Breast epithelium (tissue), 3 donors: ENCODE measurements around the gene TTC22.

Experiments
- POLR2A ChIP-seq: fragments of 450-650 bp; IDR thresholded peaks from one replicate; pipeline ENCODE4 v1.6.1; 2016; ENCODE audit warnings: antibody characterized with exemption, mild to moderate bottlenecking, moderate library complexity
- POLR2AphosphoS5 ChIP-seq, 3 donors: sonication (generic); formaldehyde crosslinking; IDR thresholded peaks; one replicate each; pipeline ENCODE4 v1.6.1; 2017; ENCODE audit warnings: antibody characterized with exemption in 3 of 3
- TF ChIP-seq, protein P1 (sequence below), 3 donors: fragments of 450-650 bp; IDR thresholded peaks; one replicate each; pipeline ENCODE4 v1.5.1; 2016 to 2017; ENCODE audit warnings: antibody characterized with exemption in 3 of 3, mild to moderate bottlenecking in 3 of 3, moderate library complexity in 3 of 3

DNA sequence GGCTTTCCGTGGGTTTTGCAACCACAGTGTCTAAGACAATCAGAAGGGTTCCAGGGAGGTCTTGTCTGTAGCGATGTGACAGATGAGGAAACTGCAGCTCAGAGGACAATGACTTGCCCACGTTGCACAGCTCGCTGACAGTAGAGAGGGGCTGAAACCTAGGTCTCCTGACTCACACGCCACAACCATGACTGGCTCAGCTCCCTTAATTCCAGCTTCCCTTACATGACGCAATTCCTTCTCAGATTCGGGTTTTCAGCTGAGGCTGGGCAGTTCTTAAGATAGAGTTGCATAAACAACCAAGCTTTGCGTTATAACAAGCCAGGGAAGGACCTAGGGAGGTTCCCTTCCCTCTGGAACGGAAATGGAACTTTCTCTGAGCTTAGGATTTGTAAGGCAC lies 49.6 kb upstream of the TTC22 start:
- TF ChIP-seq, protein P1, sequence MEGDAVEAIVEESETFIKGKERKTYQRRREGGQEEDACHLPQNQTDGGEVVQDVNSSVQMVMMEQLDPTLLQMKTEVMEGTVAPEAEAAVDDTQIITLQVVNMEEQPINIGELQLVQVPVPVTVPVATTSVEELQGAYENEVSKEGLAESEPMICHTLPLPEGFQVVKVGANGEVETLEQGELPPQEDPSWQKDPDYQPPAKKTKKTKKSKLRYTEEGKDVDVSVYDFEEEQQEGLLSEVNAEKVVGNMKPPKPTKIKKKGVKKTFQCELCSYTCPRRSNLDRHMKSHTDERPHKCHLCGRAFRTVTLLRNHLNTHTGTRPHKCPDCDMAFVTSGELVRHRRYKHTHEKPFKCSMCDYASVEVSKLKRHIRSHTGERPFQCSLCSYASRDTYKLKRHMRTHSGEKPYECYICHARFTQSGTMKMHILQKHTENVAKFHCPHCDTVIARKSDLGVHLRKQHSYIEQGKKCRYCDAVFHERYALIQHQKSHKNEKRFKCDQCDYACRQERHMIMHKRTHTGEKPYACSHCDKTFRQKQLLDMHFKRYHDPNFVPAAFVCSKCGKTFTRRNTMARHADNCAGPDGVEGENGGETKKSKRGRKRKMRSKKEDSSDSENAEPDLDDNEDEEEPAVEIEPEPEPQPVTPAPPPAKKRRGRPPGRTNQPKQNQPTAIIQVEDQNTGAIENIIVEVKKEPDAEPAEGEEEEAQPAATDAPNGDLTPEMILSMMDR (IDR thresholded peaks at IDR 0.05), result no peak
- TF ChIP-seq POLR2A, result no peak
- TF ChIP-seq POLR2AphosphoS5 (IDR thresholded peaks at IDR 0.05), result peak in 1 of 3 donors; percentile 29
